ENCODE data around the gene RBMS3.
A peak's percentile ranks its signal among the peaks of the same experiment; 100 is the strongest.
"Not testable (repeated sequence)": the region's sequence is repeated elsewhere in the genome, so short reads cannot be mapped to it uniquely, and the experiment has no call there.

Gene RBMS3

GRCh38 chr3:29758434-29759322, 477.8 kb downstream of the RBMS3 start:
- no peak for DNase-seq

- peak; percentile 26 for DNase-seq
These were observed 478.7 kb downstream of the RBMS3 start for GRCh38 chr3:29759411-29760225.

GRCh38 chr3:29760226-29760685, 479.4 kb downstream of the RBMS3 start:
- no peak for DNase-seq

- DNase-seq = no peak
These were observed 480.6 kb downstream of the RBMS3 start for GRCh38 chr3:29761517-29761916.

GRCh38 chr3:29763115-29763514, 482.2 kb downstream of the RBMS3 start:
- no peak for DNase-seq

- no peak for DNase-seq
These were observed 483.2 kb downstream of the RBMS3 start for GRCh38 chr3:29764041-29764440.

- peak; percentile 15 for DNase-seq
These were observed 483.9 kb downstream of the RBMS3 start for GRCh38 chr3:29764603-29765254.

- DNase-seq = no peak
These were observed 490.7 kb downstream of the RBMS3 start for GRCh38 chr3:29771602-29772001.

- DNase-seq = no peak
These were observed 491.6 kb downstream of the RBMS3 start for GRCh38 chr3:29772436-29772835.

GRCh38 chr3:29773481-29773880, 492.6 kb downstream of the RBMS3 start:
- DNase-seq = no peak

GRCh38 chr3:29775340-29775739, 494.5 kb downstream of the RBMS3 start:
- no peak for DNase-seq

- DNase-seq = no peak
These were observed 497.0 kb downstream of the RBMS3 start for GRCh38 chr3:29777869-29778268.

GRCh38 chr3:29789686-29790085, 508.8 kb downstream of the RBMS3 start:
- no peak for DNase-seq

- DNase-seq = no peak
These were observed 515.9 kb downstream of the RBMS3 start for GRCh38 chr3:29796808-29797207.

GRCh38 chr3:29802057-29802456, 521.2 kb downstream of the RBMS3 start:
- no peak for DNase-seq

- no peak for DNase-seq
These were observed 523.2 kb downstream of the RBMS3 start for GRCh38 chr3:29804044-29804443.

- DNase-seq = no peak
These were observed 524.9 kb downstream of the RBMS3 start for GRCh38 chr3:29805757-29806156.

GRCh38 chr3:29808324-29808723, 527.5 kb downstream of the RBMS3 start:
- not testable (repeated sequence) for DNase-seq

- DNase-seq = no peak
These were observed 541.2 kb downstream of the RBMS3 start for GRCh38 chr3:29822071-29822470.

GRCh38 chr3:29823233-29823632, 542.4 kb downstream of the RBMS3 start:
- DNase-seq = no peak

- no peak for DNase-seq
These were observed 545.8 kb downstream of the RBMS3 start for GRCh38 chr3:29826712-29827111.

GRCh38 chr3:29827756-29828155, 546.9 kb downstream of the RBMS3 start:
- DNase-seq = no peak

- no peak for DNase-seq
These were observed 548.5 kb downstream of the RBMS3 start for GRCh38 chr3:29829340-29829739.

Measured in NCI-H1436 (cell line).